Cardiac muscle cell (in vitro differentiated cells and primary cell): ENCODE results near the gene DOHH. TPM values are rescaled to one million over a fixed set of nuclear protein-coding genes. Genes with fewer than 3 reads are reported as not detected.

Source experiments
- DNase-seq, 2 donors: peaks; one replicate each; pipeline versions ENCODE4 v3.0.0 to v3.0.0-alpha.2; 2010 to 2017; ENCODE audit warnings: low read depth in 1 of 2, low spot score in 1 of 2
- H3K27ac ChIP-seq: fragments of 200-600 bp; sonication (generic); 2 replicates; pipeline ENCODE4 v1.5.1; 2016
- H3K27me3 ChIP-seq: fragments of 200-600 bp; sonication (generic); 2 replicates; pipeline ENCODE4 v1.6.0; 2016; ENCODE audit warnings: control low read depth
- H3K36me3 ChIP-seq: fragments of 200-600 bp; sonication (generic); 2 replicates; pipeline ENCODE4 v1.5.1; 2016; ENCODE audit warnings: control low read depth
- H3K4me1 ChIP-seq: fragments of 200-600 bp; sonication (generic); 2 replicates; pipeline ENCODE4 v1.8.1; 2017; ENCODE audit warnings: low read depth, mild to moderate bottlenecking, mixed run types
- H3K4me3 ChIP-seq: fragments of 200-600 bp; sonication (generic); 2 replicates; pipeline ENCODE4 v1.5.1; 2016; ENCODE audit warnings: mild to moderate bottlenecking
- H3K9me3 ChIP-seq: fragments of 200-600 bp; sonication (generic); 2 replicates; pipeline ENCODE4 v1.5.1; 2017; ENCODE audit warnings: low read depth, mild to moderate bottlenecking, control low read depth
- polyA plus RNA-seq: library from polyadenylated mRNA; unstranded; fragments of >200 nt; fragmentation: Nextera tagmentation; extraction: Ambion mirVana; gene quantifications from 2 replicates; pipeline ENCODE4 v1.2.1, GENCODE V29; 2016
- total RNA-seq: library from RNA; depleted of rRNA; stranded (reverse); fragments of >200 nt; gene quantifications from 2 replicates; pipeline ENCODE4 v1.2.3, GENCODE V29; 2016
- TF ChIP-seq, protein P1 (sequence below): IDR thresholded peaks from 2 replicates; pipeline ENCODE4 v1.5.1; 2012; ENCODE audit warnings: low read depth, mild to moderate bottlenecking, low read length

The DOHH gene
- total and polyA plus RNA-seq, 2 experiments from 2014 or later = 16.2 to 21.0 TPM

GRCh38 chr19:3492919-3493318 lies 7.6 kb downstream of the DOHH start:
- peaks cover 8% of the 10 kb centered on the region for H3K36me3 ChIP-seq
- no peak overlapping the region for H3K4me3 ChIP-seq
- no peaks in the 10 kb centered on the region for H3K4me1 ChIP-seq
- TF ChIP-seq, protein P1, sequence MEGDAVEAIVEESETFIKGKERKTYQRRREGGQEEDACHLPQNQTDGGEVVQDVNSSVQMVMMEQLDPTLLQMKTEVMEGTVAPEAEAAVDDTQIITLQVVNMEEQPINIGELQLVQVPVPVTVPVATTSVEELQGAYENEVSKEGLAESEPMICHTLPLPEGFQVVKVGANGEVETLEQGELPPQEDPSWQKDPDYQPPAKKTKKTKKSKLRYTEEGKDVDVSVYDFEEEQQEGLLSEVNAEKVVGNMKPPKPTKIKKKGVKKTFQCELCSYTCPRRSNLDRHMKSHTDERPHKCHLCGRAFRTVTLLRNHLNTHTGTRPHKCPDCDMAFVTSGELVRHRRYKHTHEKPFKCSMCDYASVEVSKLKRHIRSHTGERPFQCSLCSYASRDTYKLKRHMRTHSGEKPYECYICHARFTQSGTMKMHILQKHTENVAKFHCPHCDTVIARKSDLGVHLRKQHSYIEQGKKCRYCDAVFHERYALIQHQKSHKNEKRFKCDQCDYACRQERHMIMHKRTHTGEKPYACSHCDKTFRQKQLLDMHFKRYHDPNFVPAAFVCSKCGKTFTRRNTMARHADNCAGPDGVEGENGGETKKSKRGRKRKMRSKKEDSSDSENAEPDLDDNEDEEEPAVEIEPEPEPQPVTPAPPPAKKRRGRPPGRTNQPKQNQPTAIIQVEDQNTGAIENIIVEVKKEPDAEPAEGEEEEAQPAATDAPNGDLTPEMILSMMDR = no peak
- DNase-seq = no peak
- H3K27me3 ChIP-seq = no peaks in the 10 kb centered on the region
- H3K9me3 ChIP-seq = no peaks in the 10 kb centered on the region
- no peak overlapping the region for H3K27ac ChIP-seq

- peaks cover 8% of the 10 kb centered on the region for H3K36me3 ChIP-seq
- TF ChIP-seq, protein P1 = no peak
- no peaks in the 10 kb centered on the region for H3K27me3 ChIP-seq
- H3K27ac ChIP-seq = no peak overlapping the region
- H3K4me1 ChIP-seq = no peaks in the 10 kb centered on the region
- H3K9me3 ChIP-seq = no peaks in the 10 kb centered on the region
- H3K4me3 ChIP-seq = no peak overlapping the region
- DNase-seq = no peak
Observed at GRCh38 chr19:3492131-3492839, 8.2 kb downstream of the DOHH start.

DNA sequence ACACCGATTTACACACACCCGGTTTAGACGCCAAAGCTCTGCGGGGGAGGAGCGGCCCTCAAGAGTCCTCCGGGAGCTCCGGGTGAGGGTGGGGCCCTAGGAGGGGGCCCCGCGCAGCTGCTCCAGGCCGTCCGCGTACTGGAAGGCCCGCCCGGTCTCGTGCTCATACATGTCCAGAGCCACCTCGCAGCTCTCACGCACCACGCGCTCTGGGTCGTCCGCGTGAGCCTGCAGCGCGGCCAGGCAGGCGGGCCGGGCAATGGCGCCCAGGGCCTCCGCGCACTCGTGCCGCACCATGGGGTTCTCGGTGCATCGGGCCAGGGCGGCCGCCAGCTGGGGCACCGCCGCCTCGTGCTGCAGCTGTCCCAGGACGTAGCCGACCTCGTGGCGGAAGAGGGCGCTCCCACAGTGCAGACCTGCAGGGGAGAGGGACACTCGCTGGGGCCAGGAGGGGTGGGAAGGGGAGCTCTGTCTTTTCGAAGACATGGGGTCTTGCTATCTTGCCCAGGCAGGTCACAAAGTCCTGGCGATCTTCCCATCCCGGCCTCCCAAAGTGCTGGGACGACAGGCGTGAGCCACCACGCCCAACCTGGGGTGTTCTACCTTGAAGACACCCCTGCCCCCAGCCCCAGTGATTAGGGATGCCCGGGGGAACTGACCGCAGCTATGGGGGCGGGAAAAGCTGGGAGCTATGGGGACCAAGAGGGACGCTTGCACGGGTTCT lies 8.9 kb downstream of the DOHH start:
- DNase-seq = no peak
- Histone ChIP-seq H3K27me3 (no peaks in the 10 kb centered on the region), H3K9me3 (no peaks in the 10 kb centered on the region), H3K4me1 (no peaks in the 10 kb centered on the region), H3K36me3 (peaks cover 8% of the 10 kb centered on the region), H3K27ac (no peak overlapping the region), H3K4me3 (no peak overlapping the region)
- TF ChIP-seq, protein P1 = no peak

- H3K36me3 ChIP-seq = no peaks in the 10 kb centered on the region
- no peaks in the 10 kb centered on the region for H3K27me3 ChIP-seq
- no peaks in the 10 kb centered on the region for H3K4me1 ChIP-seq
- H3K4me3 ChIP-seq = no peak within 1 kb of the TSS
- no peak within 1 kb of the TSS for H3K27ac ChIP-seq
- H3K9me3 ChIP-seq = no peaks in the 10 kb centered on the region
- TF ChIP-seq, protein P1 = no peak
- no peak for DNase-seq
Observed at GRCh38 chr19:3483226-3483628, 17.2 kb downstream of the DOHH start, which contains the start of gene SMIM44. Gene SMIM44 (minus strand): TSS chr19:3483441. CDS start chr19:3483403, 38 bp downstream.

- DNase-seq = no peak
- TF ChIP-seq, protein P1 = no peak
- H3K36me3 ChIP-seq = no peaks in the 10 kb centered on the region
- H3K4me3 ChIP-seq = no peak overlapping the region
- H3K27ac ChIP-seq = no peak overlapping the region
- no peaks in the 10 kb centered on the region for H3K27me3 ChIP-seq
- no peaks in the 10 kb centered on the region for H3K4me1 ChIP-seq
- no peaks in the 10 kb centered on the region for H3K9me3 ChIP-seq
Observed at GRCh38 chr19:3482507-3483225, 17.8 kb downstream of the DOHH start.
